ENCODE results near the gene CD9. TPM values are rescaled to one million over a fixed set of nuclear protein-coding genes. Genes with fewer than 3 reads are reported as not detected.

Gene CD9
- total and polyA plus RNA-seq, 2 donors from 2014 or later, result 301 to 421 TPM

DNA sequence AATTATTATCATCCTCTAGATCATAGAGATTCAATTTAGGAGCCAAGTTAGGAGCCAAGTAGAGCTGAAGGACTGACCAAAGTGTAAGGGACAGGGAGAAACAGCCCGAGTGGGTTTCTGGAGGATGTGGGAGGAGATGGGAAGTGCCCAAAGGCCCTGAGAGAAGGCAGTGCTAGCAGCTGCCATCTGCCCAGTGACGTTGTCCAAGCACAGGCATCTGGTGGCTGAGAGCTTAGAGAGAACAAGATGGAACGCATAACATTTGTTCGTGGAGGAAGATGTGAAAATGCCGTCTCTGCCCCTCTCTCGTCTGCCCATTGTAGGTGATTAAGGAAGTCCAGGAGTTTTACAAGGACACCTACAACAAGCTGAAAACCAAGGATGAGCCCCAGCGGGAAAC is 34.7 kb downstream of the CD9 start:
- DNase-seq (peak in 1 of 5 donors; percentile 30), FAIRE-seq (no peak)
- Histone ChIP-seq H3K9me3 (ENCODE audit: control insufficient read depth in 2 of 3, insufficient read depth in 1 of 3, low read length in 3 of 3) (no peaks in the 10 kb centered on the region), H3K4me1 (ENCODE audit: control insufficient read depth in 2 of 3, insufficient read depth in 2 of 3, low read depth in 1 of 3, low read length in 3 of 3) (peaks cover 4 to 26% (median 22%) of the 10 kb centered on the region in 3 donors), H3K36me3 (ENCODE audit: control insufficient read depth in 2 of 3, insufficient read depth in 3 of 3, low read length in 3 of 3) (peaks cover 0 to 27% (median 14%) of the 10 kb centered on the region in 3 donors), H3K4me3 (ENCODE audit: low read length in 3 of 3) (no peak overlapping the region), H3K9ac (ENCODE audit: low read length in 3 of 3) (no peak overlapping the region), H3K27me3 (ENCODE audit: control insufficient read depth, insufficient read depth, low read length) (no peaks in the 10 kb centered on the region), H3K27ac (ENCODE audit: low read depth in 2 of 2, low read length in 2 of 2) (peak overlapping the region in 1 of 2 donors; percentile 37)
- TF ChIP-seq CTCF (IDR thresholded peaks at IDR 0.05; ENCODE audit: borderline replicate concordance, extremely low read depth, insufficient read depth), result no peak
- intact Hi-C loops (cut with DNase I), result no loop called here

- no peak for TF ChIP-seq CTCF (IDR thresholded peaks at IDR 0.05; ENCODE audit: borderline replicate concordance, extremely low read depth, insufficient read depth)
- Histone ChIP-seq H3K27ac (ENCODE audit: low read depth in 2 of 2, low read length in 2 of 2) (no peak overlapping the region), H3K4me1 (ENCODE audit: control insufficient read depth in 2 of 3, insufficient read depth in 2 of 3, low read depth in 1 of 3, low read length in 3 of 3) (peaks cover 4 to 23% (median 18%) of the 10 kb centered on the region in 3 donors), H3K4me3 (ENCODE audit: low read length in 3 of 3) (no peak overlapping the region), H3K36me3 (ENCODE audit: control insufficient read depth in 2 of 3, insufficient read depth in 3 of 3, low read length in 3 of 3) (peaks cover 0 to 27% (median 14%) of the 10 kb centered on the region in 3 donors), H3K9me3 (ENCODE audit: control insufficient read depth in 2 of 3, insufficient read depth in 1 of 3, low read length in 3 of 3) (no peaks in the 10 kb centered on the region), H3K9ac (ENCODE audit: low read length in 3 of 3) (no peak overlapping the region), H3K27me3 (ENCODE audit: control insufficient read depth, insufficient read depth, low read length) (no peaks in the 10 kb centered on the region)
- no peak for FAIRE-seq
- DNase-seq, result peak in 2 of 5 donors; percentile 54 to 66
- intact Hi-C loops (cut with DNase I), result no loop called here
Measured at GRCh38 chr12:6235499-6235898, 35.3 kb downstream of the CD9 start.

DNA sequence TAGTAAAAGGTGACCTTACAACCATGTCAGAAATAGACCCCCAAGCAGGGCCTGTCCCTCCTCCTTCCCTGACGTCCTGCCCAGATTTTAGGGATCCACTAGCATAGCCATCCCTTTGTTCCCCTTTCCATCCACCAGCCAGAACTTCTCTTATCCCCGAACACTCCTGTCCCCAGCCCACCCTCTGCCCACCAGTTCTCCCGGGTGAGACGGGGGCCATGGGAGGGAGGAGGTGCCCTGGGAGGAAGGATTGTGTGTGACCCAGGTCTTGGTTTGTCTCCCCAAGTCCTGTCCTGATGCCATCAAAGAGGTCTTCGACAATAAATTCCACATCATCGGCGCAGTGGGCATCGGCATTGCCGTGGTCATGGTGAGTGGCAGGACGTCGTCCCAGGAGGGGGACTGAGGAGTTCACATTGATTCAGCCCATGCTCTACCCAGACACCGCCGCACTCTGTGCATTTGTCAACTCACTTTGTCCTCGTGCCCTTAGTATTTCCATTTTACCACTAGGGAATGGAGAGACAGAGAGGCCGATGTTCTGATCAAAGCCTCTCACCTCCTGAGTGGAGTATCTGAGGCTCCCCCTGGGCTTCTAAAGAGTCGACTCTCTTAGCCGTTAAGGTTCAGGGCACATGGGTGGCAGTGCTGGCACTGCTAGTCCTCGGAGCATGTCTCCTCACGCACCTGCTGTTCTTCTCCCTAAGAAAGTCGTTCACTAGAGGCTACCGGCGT is 35.9 kb downstream of the CD9 start:
- Histone ChIP-seq H3K27ac (ENCODE audit: low read depth in 2 of 2, low read length in 2 of 2) (no peak overlapping the region), H3K27me3 (ENCODE audit: control insufficient read depth, insufficient read depth, low read length) (no peaks in the 10 kb centered on the region), H3K9ac (ENCODE audit: low read length in 3 of 3) (no peak overlapping the region), H3K4me1 (ENCODE audit: control insufficient read depth in 2 of 3, insufficient read depth in 2 of 3, low read depth in 1 of 3, low read length in 3 of 3) (peaks cover 0 to 19% (median 17%) of the 10 kb centered on the region in 3 donors), H3K4me3 (ENCODE audit: low read length in 3 of 3) (no peak overlapping the region), H3K36me3 (ENCODE audit: control insufficient read depth in 2 of 3, insufficient read depth in 3 of 3, low read length in 3 of 3) (peaks cover 0 to 27% (median 14%) of the 10 kb centered on the region in 3 donors), H3K9me3 (ENCODE audit: control insufficient read depth in 2 of 3, insufficient read depth in 1 of 3, low read length in 3 of 3) (no peaks in the 10 kb centered on the region)
- TF ChIP-seq CTCF (IDR thresholded peaks at IDR 0.05; ENCODE audit: borderline replicate concordance, extremely low read depth, insufficient read depth), result no peak
- FAIRE-seq (no peak), DNase-seq (peak in 1 of 5 donors; percentile 49)
- intact Hi-C loops (cut with DNase I), result no loop called here
